GM19239 (cell line): ENCODE measurements around the gene PCDHA2.
"Not testable (repeated sequence)": the region's sequence is repeated elsewhere in the genome, so short reads cannot be mapped to it uniquely, and the experiment has no call there.

Experiments used
- DNase-seq: peaks from one replicate; pipeline ENCODE4 v3.0.0; 2011; ENCODE audit warnings: low spot score; ENCODE audit not compliant: insufficient read length
- FAIRE-seq: peaks from 2 replicates; lab custom pipeline; 2011; peaks lifted over from hg19 to GRCh38; lab: Jason Lieb, UNC

PCDHA2 gene

DNA sequence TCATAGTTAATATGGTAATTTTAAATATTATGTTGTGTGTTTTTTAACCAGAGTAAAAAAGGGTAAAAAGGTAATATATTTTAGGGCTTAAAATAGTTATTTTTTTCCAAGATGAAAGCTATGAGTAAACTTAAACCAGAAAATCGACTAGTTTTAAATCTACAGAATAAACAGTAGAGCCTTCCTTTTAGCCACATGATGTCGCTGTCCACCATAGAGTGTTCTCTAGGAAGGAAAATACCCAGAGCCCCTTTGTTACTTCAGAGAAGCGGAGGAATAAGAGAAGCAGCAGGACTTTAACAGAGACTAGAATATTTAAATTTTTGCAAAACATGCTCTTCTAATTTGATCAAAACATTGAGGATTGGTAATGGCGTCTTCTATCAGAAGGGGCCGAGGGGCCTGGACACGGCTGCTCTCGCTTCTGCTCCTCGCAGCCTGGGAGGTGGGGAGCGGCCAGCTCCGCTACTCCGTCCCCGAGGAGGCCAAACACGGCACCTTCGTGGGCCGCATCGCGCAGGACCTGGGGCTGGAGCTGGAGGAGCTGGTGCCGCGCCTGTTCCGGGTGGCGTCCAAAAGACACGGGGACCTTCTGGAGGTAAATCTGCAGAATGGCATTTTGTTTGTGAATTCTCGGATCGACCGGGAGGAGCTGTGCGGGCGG lies at the start of gene PCDHA2:
Gene PCDHA2, plus strand, starts transcription at position 258 of the 664 bp plus-strand sequence.
- FAIRE-seq, result no peak

DNA sequence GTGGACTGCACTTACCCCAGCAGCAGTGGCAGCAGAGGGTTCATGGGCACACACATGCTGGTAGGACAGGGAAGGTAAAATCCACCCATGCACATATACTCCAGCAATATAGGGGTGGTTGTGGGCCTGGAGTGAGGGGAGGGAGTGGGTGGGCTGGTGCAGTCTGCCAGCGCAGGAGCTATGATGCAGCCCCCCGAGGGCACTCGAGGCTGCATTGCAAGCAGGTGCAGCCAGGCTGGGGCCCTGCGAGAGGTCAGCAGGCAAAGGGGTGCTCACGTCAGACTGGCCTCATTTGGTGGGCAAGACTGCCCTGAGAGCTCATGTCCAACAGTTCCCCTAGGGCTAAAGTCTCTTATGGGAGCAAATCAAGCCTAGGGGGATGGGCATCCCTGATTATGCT lies 41.1 kb upstream of the PCDHA2 start:
- FAIRE-seq, result no peak
- no peak for DNase-seq

More for the DNA sequence above, at the start of gene PCDHA2:
- DNase-seq, result no peak

GRCh38 chr5:140764177-140764973 lies 30.3 kb upstream of the PCDHA2 start:
- DNase-seq, result no peak
- no peak for FAIRE-seq

DNA sequence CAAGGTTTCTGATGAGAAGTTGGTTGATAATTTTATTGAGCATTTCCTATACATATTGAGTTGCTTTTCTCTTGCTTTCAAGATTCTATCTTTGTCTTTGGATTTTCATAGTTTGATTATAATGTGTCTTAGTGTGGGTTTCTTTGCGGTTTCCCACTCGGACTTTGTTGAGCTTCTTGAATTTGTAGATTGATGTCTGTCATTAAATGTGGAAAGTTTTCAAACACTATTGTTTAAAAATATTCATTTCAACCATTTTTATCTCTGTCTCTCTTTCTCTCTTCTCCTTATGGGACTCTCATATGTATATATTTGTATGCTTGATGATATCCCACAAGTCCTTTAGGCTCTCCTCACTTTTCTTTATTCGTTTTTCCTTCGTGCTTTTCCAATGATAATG lies 27.2 kb upstream of the PCDHA2 start:
- no peak for DNase-seq
- no peak for FAIRE-seq

DNA sequence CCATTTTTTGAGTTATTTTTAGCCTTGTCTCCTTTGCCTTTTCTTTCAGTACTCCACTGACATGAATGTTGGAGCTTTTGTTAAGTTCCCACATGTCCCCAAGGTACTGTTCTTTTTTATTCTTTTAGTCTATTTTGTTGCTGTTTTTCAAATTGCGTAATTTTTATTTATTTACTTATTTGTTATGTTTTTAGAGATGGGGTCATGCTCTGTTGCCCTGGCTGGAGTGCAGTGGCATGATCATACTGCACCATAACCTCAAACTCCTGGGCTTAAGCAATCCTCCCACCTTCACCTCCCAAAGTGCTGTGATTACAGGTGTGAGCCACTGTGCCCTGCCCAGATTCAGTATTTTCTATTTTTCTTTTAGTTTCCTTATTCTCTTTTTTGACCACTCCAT lies 14.1 kb upstream of the PCDHA2 start:
- FAIRE-seq, result no peak

DNA sequence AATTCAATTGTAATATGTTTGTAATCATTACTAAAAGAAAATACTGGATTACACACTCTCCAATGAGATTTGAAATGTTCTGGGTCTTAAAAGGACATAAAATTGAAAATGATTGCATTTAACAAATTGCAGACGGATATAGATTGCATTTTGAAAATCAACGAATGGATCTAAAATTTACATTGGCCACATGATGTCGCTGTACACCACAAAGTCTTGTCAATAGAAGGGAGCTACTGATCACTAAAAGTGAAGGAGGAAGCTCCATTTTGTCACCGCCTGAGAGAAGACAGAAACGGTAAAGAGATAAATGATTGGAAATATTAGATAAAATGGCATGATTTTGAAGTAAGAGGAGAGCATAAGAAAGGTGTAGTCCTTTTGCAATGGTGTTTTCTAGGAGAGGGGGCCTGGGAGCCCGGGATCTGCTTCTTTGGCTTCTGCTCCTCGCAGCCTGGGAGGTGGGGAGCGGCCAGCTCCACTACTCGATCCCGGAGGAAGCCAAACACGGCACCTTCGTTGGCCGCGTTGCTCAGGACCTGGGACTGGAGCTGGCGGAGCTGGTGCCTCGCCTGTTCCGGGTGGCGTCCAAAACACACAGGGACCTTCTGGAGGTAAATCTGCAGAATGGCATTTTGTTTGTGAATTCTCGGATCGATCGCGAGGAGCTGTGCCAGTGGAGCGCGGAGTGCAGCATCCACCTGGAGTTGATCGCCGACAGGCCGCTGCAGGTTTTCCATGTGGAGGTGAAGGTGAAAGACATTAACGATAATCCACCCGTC lies 8.6 kb upstream of the PCDHA2 start, which contains the start of gene PCDHA1:
Gene PCDHA1, plus strand, starts transcription at position 236 of the 782 bp plus-strand sequence.
- no peak for FAIRE-seq

More for the DNA sequence above, 14.1 kb upstream of the PCDHA2 start:
- no peak for DNase-seq

DNA sequence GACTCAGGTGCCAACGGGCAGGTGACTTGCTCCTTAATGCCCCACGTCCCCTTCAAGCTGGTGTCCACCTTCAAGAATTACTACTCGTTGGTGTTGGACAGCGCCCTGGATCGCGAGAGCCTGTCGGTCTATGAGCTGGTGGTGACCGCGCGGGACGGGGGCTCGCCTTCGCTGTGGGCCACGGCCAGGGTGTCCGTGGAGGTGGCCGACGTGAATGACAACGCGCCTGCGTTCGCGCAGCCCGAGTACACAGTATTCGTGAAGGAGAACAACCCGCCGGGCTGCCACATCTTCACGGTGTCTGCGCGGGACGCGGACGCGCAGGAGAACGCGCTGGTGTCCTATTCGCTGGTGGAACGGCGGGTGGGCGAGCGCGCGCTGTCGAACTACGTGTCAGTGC lies 7.2 kb upstream of the PCDHA2 start:
- not testable (repeated sequence) for DNase-seq, FAIRE-seq

More for the DNA sequence above, 8.6 kb upstream of the PCDHA2 start, which contains the start of gene PCDHA1:
- DNase-seq, result no peak

DNA sequence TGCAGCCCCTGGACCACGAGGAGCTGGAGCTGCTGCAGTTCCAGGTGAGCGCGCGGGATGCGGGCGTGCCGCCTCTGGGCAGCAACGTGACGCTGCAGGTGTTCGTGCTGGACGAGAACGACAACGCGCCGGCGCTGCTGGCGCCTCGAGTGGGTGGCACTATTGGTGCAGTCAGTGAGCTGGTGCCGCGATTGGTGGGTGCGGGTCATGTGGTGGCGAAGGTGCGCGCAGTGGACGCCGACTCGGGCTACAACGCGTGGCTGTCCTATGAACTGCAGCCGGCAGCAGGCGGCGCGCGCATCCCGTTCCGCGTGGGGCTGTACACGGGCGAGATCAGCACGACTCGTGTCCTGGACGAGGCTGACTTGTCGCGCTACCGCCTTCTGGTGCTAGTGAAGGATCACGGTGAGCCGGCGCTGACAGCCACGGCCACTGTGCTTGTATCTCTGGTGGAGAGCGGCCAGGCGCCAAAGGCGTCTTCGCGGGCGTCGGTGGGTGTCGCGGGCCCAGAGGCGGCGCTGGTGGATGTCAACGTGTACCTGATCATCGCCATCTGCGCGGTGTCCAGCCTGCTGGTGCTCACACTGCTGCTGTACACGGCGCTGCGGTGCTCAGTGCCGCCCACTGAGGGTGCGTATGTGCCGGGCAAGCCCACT lies 6.7 kb upstream of the PCDHA2 start:
- DNase-seq, FAIRE-seq: not testable (repeated sequence)

- no peak for FAIRE-seq
These were observed 3.6 kb upstream of the PCDHA2 start for GRCh38 chr5:140791089-140791488.

GRCh38 chr5:140795259-140795641 lies 598 bp downstream of the PCDHA2 start:
- no peak for DNase-seq

More at GRCh38 chr5:140791089-140791488, 3.6 kb upstream of the PCDHA2 start:
- DNase-seq, result no peak

GRCh38 chr5:140796072-140796717 lies 1.5 kb downstream of the PCDHA2 start:
- not testable (repeated sequence) for FAIRE-seq

More at GRCh38 chr5:140795259-140795641, 598 bp downstream of the PCDHA2 start:
- no peak for FAIRE-seq

GRCh38 chr5:140796718-140797095 lies 2.1 kb downstream of the PCDHA2 start:
- no peak for DNase-seq
- no peak for FAIRE-seq

More at GRCh38 chr5:140796072-140796717, 1.5 kb downstream of the PCDHA2 start:
- not testable (repeated sequence) for DNase-seq

DNA sequence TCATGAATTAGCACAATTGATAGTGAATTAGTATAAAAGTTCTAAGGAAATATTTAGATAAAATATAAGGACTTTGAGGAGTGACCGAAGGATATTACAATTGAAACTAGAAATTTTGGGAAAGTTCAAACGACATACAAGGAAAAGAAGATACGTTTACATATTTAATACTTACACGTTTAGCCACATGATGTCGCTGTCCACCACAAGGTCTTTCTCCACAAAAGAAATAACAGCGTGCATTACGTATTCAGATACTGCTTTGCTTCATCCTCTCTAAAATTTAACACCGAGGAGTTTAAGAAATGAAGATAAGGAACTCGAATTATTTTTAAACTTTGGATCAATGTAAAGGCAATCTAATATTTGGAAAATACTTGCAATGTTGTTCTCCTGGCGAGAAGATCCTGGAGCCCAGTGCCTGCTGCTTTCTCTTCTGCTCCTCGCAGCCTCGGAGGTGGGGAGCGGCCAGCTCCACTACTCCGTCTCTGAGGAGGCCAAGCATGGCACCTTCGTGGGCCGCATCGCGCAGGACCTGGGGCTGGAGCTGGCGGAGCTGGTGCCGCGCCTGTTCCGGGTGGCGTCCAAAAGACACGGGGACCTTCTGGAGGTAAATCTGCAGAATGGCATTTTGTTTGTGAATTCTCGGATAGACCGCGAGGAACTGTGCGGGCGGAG lies 6.3 kb downstream of the PCDHA2 start, which contains the start of gene PCDHA3:
Gene PCDHA3, plus strand, starts transcription at position 242 of the 678 bp plus-strand sequence.
- no peak for DNase-seq
- no peak for FAIRE-seq

DNA sequence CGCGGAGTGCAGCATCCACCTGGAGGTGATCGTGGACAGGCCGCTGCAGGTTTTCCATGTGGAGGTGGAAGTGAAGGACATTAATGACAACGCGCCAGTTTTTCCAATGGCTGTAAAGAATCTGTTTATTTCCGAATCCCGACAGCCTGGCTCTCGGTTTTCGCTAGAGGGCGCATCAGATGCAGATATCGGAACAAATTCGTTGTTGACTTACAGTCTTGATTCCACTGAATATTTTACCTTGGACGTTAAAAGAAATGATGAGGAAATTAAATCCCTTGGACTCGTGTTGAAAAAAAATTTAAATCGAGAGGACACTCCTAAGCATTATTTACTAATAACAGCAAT lies 6.8 kb downstream of the PCDHA2 start:
- DNase-seq (no peak), FAIRE-seq (no peak)

DNA sequence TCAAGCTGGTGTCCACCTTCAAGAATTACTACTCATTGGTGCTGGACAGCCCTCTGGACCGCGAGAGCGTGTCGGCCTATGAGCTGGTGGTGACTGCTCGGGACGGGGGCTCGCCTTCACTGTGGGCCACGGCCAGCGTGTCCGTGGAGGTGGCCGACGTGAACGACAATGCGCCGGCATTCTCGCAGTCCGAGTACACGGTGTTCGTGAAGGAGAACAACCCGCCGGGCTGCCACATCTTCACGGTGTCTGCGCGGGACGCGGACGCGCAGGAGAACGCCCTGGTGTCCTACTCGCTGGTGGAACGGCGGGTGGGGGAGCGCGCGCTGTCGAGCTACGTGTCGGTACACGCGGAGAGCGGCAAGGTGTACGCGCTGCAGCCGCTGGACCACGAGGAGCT lies 7.7 kb downstream of the PCDHA2 start:
- FAIRE-seq, result not testable (repeated sequence)

GRCh38 chr5:140802781-140803271 lies 8.2 kb downstream of the PCDHA2 start:
- no peak for DNase-seq
- FAIRE-seq, result no peak

More for the DNA sequence above, 7.7 kb downstream of the PCDHA2 start:
- not testable (repeated sequence) for DNase-seq

GRCh38 chr5:140806834-140807775 lies 12.5 kb downstream of the PCDHA2 start, which contains the start of gene PCDHA4:
Gene PCDHA4, plus strand, starts transcription at chr5:140807068.
- FAIRE-seq (no peak), DNase-seq (no peak)
